Astrocyte of the cerebellum (primary cell): ENCODE results near the gene SLC38A11.
"Not testable (repeated sequence)": the region's sequence is repeated elsewhere in the genome, so short reads cannot be mapped to it uniquely, and the experiment has no call there.

Experiments
- DNase-seq: peaks from one replicate; pipeline ENCODE4 v3.0.0-alpha.2; 2011; ENCODE audit warnings: low read depth
- H3K4me3 ChIP-seq: 2 replicates; pipeline ENCODE4 v1.5.1; 2011; ENCODE audit warnings: mild to moderate bottlenecking, low read depth, low read length, moderate library complexity
- CTCF ChIP-seq: IDR thresholded peaks from 2 replicates; pipeline ENCODE4 v1.5.1; 2012; ENCODE audit warnings: low read length, low read depth, moderate library complexity, mild to moderate bottlenecking; ENCODE audit errors: missing control alignments
- in situ Hi-C: cut with HindIII; loops from 2 replicates; pipeline ENCODE4 v1.10.0; 2017; ENCODE audit warnings: low sequenced_read_pairs

The SLC38A11 gene

GRCh38 chr2:164954954-164955701 lies at the start of gene SLC38A11:
TSS of gene SLC38A11 (minus strand) at chr2:164955525. CDS start at chr2:164955247, 278 bp downstream.
- peak within 1 kb of the TSS; percentile 28 for H3K4me3 ChIP-seq
- DNase-seq, result no peak

GRCh38 chr2:165003443-165004130 lies 48.3 kb upstream of the SLC38A11 start:
- H3K4me3 ChIP-seq, result no peak overlapping the region
- TF ChIP-seq CTCF, result no peak
- in situ Hi-C loops, result loop anchor here (25.0 kb wide), 1 partner anchor 209 kb away; the partner anchor contains the start of gene SCN3A
- no peak for DNase-seq

More at GRCh38 chr2:164954954-164955701, at the start of gene SLC38A11:
- in situ Hi-C loops, result no loop called here
- peak; percentile 11 for TF ChIP-seq CTCF

GRCh38 chr2:165002638-165003037 lies 47.3 kb upstream of the SLC38A11 start:
- in situ Hi-C loops, result loop anchor here (25.0 kb wide), 1 partner anchor 210 kb away; the partner anchor contains the start of gene SCN3A
- no peak for TF ChIP-seq CTCF
- H3K4me3 ChIP-seq, result no peak overlapping the region
- no peak for DNase-seq

- in situ Hi-C loops, DNase-seq: not testable (repeated sequence)
These were observed 39.5 kb upstream of the SLC38A11 start for GRCh38 chr2:164994664-164995299.

GRCh38 chr2:164993287-164994016 lies 38.1 kb upstream of the SLC38A11 start:
- no peak for TF ChIP-seq CTCF
- in situ Hi-C loops, result no loop called here

More at GRCh38 chr2:164994664-164995299, 39.5 kb upstream of the SLC38A11 start:
- not testable (repeated sequence) for H3K4me3 ChIP-seq

GRCh38 chr2:164992818-164993217 lies 37.5 kb upstream of the SLC38A11 start:
- TF ChIP-seq CTCF, result peak; percentile 23
- in situ Hi-C loops, result no loop called here
- DNase-seq, result peak; percentile 89
- H3K4me3 ChIP-seq, result no peak overlapping the region

More at GRCh38 chr2:164993287-164994016, 38.1 kb upstream of the SLC38A11 start:
- no peak overlapping the region for H3K4me3 ChIP-seq
- DNase-seq, result no peak

GRCh38 chr2:164992093-164992454 lies 36.7 kb upstream of the SLC38A11 start:
- in situ Hi-C loops, DNase-seq, H3K4me3 ChIP-seq: not testable (repeated sequence)

GRCh38 chr2:164991361-164992092 lies 36.2 kb upstream of the SLC38A11 start:
- DNase-seq, in situ Hi-C loops, H3K4me3 ChIP-seq: not testable (repeated sequence)

GRCh38 chr2:164990953-164991352 lies 35.6 kb upstream of the SLC38A11 start:
- in situ Hi-C loops, H3K4me3 ChIP-seq, DNase-seq: not testable (repeated sequence)

- DNase-seq, H3K4me3 ChIP-seq, in situ Hi-C loops: not testable (repeated sequence)
These were observed 33.5 kb upstream of the SLC38A11 start for GRCh38 chr2:164988805-164989204.
